Activated CD8-positive, alpha-beta memory T cell treated with anti-CD3 and anti-CD28 coated beads for 1 hour (primary cell): ENCODE results near the gene POFUT2.

Experiments used
- DNase-seq, 2 donors: peaks; one replicate each; pipeline ENCODE4 v3.0.0-alpha.2; 2020; ENCODE audit warnings: low read depth in 1 of 2; ENCODE audit errors: extremely low read depth in 1 of 2

The POFUT2 gene

DNA sequence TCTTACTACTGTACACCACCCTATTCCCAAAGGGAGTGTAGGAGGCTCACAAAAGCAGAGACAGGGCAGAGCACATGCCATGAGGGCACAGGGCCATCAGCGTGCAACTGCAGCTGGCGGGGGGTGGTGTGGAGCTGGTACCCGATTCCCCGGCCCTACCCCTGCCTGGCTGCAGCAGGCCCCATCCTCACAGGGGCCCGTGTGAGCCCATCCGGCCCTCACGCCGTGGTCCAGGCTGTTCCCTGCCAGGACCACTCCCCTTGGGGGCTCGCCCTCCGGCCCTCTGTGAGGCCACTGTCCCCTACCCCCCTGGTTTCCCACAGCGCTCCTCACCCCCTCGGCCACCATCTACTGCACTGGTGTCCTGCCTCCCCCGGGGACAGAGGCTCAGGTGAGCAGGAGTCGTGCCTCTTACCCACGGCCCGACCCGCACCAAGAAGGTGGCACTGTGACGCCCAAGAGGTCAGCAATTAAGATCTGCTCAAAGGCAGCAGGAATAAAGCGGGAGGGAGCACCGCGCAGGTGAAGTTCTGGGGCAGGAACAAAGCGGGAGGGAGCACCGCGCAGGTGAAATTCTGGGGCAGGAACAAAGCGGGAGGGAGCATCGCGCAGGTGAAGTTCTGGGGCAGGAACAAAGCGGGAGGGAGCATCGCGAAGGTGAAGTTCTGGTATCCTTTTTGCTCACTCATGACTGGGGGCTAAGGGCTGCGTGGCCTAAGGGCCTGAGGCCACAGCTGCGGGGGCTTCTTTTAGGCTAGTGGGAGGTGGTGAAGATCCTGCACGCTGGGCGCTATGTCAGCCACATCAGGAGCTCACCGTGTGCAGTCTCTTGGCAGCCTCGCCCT, 3.9 kb downstream of the POFUT2 start:
- no peak for DNase-seq

DNA sequence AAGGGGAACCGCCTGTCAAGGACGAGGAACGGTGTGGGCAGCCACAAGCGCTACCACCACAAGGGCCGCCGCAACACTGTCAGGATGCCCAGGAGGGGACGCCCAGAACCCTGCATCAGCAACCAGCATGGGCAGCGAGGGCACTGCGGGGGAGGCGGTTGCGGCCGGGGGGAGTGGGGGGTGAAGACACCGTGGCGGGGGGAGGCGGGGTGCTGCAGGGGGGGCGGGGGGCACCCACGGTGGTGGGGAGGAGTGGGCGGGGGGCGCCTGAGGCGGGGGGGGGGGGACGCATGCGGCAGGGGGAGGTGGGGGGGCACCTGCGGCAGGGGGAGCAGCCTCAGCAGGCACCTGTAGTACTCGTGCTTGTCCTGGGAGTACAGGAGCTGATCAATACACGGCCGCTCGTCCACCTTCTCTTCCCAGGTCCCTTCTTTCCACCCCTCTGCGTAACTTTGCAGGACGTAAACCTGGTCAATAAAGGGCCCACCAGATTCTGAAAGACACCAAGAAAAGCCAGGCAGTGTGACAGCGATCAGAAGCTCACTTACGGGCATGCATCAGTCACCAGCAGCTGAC, 4.6 kb downstream of the POFUT2 start:
- DNase-seq = no peak

DNA sequence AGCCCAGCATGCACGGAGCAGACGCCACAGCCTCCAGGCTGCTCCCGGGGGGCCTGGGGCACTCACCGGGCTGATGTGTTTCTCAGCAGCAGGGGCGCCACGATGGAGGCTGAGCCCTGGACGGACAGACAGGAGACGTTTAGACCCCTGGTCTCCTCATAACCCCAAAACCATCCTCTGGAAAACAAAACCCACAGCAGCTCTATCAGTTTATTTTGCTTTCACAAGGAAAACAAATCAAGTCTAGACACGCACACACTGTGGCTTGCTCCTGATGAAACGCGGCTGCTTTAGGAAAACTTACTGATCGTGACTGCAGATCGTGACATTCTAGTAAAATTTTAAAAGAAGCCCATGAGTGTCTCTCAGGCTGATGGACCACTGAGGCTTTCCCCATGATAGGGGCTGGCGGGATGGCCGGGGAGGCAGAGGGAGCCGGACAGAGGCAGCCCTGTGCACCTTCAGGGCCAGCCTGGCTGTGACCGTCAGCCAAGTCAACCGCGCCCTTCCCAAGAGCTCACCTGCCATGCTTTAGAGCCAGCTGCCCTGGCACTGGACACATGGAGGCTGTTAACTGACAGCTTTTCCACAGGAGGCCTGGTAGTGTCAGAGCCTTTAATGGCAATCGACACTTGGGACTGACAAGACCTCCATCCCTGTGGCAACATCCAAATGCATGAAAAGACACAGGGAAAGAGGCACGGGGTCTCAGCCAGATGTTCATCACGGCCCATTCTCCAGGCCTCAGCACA, 5.2 kb downstream of the POFUT2 start:
- no peak for DNase-seq

DNA sequence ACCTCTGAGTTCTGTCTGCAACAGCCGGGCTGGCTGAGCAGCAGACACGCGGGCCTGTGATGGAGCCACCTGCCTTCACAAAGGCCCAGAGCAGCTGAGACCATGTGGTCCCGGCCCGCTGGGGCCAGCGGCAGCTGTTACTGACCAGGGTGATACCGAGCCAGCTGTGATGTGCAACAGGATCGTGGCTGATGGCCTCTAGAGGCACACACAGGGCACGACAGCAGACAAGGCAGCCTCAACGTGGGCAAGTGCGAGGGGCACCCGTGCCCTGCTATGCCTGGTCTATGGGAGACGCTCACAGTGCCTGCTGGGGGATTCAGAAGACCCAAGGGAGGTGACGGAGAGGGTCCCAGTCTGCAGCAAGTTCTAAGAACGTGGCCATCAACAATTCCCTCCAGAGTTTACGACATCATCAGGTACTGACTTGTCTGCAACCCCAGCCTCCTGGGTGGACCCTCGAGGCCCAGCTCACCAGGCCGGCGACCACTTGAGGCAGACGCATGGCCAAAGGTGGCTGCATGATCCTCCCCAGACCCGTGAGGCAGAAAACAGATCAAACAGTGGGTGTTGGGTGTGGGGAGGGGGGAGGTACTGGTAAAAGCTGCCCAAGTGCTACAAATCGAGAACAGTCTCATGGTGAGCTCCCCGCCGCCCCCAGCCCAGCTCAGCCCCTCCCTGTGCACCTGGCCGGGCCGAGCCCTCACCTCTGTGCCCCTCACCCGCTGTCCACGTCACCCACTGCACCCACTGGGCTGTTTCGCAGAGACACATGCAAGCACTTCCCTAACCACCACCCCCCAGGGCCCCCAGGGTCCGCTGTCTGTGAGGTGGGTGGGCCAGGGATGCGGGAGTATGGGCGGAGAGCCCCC, 6.0 kb downstream of the POFUT2 start:
- no peak for DNase-seq

GRCh38 chr21:45280969-45281368, 6.7 kb downstream of the POFUT2 start:
- no peak for DNase-seq

GRCh38 chr21:45280178-45280821, 7.4 kb downstream of the POFUT2 start:
- no peak for DNase-seq

DNA sequence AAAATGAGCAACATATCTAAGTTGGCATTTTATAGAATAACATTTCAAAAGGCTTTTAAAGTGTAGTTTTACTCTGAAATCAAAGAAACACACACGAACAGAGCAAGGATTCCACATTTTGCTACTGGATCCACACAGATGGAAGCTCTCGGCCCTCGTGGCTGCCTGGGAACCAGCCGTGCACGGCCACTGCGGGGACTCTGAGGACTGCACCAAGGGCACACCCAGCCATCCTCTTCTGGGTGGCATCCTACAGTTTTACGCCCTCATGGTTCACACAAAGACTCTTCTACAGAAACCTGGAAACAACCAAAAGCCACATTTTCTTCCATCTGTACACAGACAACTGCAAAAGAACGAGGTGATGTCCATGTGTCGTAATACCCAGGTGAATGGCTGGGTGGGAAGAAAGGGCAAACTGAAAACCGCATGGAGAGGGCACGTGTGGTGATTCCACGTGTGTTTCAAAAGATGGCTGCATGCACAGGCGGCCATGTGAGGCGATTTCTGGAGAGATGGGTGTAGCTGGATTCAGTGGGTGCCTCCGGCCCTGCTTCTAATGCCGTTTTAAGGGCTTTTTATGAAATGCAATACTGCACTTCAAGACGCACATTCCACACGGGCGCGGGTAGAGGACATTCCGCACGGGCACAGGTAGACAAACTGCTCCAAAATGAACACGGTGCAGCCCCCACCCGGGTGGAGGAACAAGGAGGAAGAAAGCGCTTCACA, 8.1 kb downstream of the POFUT2 start:
- no peak for DNase-seq

DNA sequence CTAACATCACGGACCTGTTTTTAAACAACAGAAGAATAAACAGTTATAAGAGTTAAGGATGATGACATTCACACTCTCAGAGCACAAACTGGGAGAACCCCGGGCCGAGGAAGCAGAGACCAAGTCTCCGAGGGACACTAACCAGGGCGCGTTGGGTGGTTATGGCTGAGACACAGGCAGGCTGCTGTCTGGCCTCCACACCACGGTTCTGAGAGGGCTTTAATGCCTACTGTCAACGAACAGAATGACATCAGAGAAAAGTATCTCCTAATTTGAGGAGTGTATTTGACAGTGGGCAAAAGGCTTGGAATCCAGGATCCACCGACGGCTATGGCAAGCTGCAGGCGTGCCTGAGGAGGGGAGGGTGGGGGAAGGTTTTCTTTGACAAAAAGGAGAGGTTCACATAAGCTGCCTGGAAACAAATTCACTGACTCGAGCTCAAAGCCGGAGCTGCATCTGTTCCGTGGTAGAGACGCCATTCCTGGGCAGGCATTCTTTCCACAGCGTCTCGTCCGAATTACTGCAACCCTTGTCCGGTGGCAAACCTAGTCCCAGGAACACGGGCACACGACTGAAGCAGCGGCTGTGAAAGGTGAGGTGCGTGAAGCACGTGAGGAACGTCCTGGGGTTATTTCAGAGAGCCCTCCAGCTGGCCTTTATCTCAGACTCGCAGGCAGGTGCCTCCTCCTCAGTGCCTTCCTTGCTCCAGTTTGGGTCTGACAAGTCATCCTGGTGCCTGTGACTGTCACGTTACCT, 9.4 kb downstream of the POFUT2 start:
- no peak for DNase-seq

DNA sequence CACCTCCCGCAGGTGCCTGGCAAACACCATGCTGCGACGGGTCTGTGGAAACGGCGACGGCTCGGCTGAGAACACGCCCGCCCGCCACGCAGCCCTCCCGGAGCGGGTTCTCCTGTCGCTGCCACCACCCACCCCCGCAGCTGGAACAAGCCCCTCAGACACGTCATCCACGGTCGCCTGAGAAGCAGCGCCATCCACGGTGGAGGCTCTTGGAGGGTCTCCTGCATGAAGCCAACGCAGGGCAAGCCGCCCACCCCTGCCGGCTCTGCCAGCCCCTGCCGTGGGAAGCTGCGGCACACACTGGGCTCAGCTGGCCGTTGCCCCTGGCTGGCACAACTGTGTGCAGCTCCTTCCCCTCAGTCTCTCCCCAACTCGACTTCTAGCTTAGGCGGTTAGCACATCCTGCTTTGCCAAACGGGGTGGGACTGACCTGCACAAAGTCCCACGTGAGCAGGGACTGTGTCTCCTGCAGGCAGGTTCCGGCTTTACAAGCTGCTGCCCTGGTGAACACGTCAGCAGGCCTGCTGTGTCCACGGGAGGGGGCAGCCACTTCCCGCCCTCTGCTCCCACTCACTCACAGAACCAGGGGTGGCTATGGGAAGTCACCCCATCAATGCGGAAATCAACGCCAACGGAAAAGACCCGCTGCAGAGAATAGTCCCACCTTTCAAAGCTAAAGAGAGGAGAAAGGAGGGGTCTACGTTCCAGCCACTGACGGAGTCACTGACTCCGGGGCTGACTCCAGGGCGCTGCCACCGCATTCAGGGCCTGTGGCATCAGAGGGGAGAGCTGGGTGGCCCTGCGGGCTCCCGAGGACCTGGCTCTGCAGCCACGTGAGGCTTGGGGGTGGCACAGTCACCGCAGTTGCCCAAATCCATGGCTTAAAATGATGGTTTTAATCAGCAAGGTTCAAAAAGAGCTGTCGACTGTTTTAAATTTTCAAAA, 10.3 kb downstream of the POFUT2 start:
- no peak for DNase-seq

DNA sequence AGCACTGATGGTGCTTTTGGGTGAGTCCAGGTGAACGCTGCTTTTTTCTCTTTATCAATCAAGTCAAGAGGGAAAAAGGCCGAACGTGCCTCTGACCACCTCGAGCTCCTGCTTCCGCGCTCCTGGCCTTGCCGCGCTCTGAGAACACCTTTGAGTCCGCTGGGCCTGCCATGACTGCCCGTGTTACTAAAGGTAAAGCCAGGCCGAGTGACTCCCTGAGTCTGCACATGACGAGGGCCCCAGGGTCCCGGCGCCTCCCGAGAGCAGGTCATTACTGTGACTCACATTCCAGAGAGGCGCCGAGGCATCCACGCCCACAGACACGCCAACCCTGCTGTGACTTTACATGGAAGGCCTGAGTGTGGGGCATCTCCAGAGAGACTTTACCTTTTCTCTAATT, 11.1 kb downstream of the POFUT2 start:
- no peak for DNase-seq

DNA sequence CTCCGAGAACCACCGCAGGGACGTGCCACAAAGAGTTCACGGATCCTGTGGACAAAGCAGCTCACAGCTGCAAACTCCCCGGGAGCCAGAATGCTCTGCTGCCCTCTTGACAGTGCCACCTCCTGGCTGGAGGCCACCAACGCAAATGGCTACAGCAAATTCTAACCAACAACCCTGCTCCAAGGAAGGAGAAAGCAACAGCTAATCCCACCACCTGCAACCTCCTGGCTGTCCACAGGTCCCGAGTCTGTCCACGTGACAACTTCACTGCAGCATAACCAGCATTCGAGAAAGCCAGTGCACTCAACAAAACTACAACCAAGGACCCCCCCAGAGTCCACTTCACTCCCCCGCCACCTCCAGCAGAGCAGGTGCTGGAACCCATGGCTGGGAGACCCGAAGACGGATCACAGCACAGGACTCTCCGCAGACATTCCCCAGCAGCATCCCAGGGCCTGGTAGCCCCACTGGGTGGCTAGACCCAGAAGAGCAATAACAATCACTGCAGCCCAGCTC, 17.3 kb downstream of the POFUT2 start:
- no peak for DNase-seq

DNA sequence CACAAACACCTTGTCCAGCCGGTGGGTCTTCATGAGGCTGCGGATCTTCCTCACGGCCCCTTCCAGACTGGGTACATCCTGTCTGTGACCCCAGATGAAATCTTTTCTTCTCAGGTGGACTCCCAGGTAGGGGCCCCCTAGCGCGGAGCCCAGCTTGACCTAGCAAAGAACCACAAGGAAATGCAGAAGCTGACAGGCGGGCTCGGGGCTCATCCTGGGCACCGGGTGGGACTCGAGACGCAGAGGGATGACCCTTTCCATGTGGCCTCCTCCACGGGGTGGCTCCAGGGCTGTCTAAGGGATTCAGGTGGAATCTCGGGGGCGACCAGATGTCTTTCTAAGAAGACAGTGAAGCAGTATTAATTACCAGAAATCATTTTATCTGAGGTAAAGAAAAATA, 17.8 kb downstream of the POFUT2 start:
- DNase-seq = no peak

- no peak for DNase-seq
Measured at GRCh38 chr21:45267390-45267760, 20.3 kb downstream of the POFUT2 start.

- DNase-seq = peak in 1 of 2 donors; percentile 41
Measured at GRCh38 chr21:45266518-45267389, 20.9 kb downstream of the POFUT2 start.

GRCh38 chr21:45265721-45266517, 21.8 kb downstream of the POFUT2 start:
- no peak for DNase-seq

GRCh38 chr21:45264912-45265515, 22.7 kb downstream of the POFUT2 start:
- DNase-seq = no peak
